Stimulated activated CD4-positive, alpha-beta T cell treated with anti-CD3 and anti-CD28 coated beads, Interleukin-15, amount 100 ng/mL, for 1 hour (primary cell): ENCODE data around the gene COQ5.

ENCODE experiments used
- DNase-seq, 2 donors: peaks; one replicate each; pipeline ENCODE4 v3.0.0-alpha.2; 2020; ENCODE audit warnings: low read depth in 1 of 2, low spot score in 1 of 2

The COQ5 gene

GRCh38 chr12:120485961-120486881 lies 42.7 kb downstream of the COQ5 start:
- no peak for DNase-seq

- no peak for DNase-seq
These were observed 45.3 kb downstream of the COQ5 start for GRCh38 chr12:120483621-120484020.

GRCh38 chr12:120481022-120481767 lies 47.8 kb downstream of the COQ5 start:
- no peak for DNase-seq

GRCh38 chr12:120480211-120480610 lies 48.7 kb downstream of the COQ5 start:
- DNase-seq, result no peak

GRCh38 chr12:120479458-120479857 lies 49.5 kb downstream of the COQ5 start:
- DNase-seq, result no peak

GRCh38 chr12:120475643-120476042 lies 53.3 kb downstream of the COQ5 start:
- DNase-seq, result no peak

GRCh38 chr12:120474616-120474960 lies 54.4 kb downstream of the COQ5 start:
- DNase-seq, result no peak

- no peak for DNase-seq
These were observed 54.9 kb downstream of the COQ5 start for GRCh38 chr12:120473807-120474615.

GRCh38 chr12:120472521-120472920 lies 56.4 kb downstream of the COQ5 start:
- no peak for DNase-seq

GRCh38 chr12:120470150-120470784 lies 58.7 kb downstream of the COQ5 start:
- DNase-seq, result no peak

- DNase-seq, result peak; percentile 96 to 97
These were observed 59.4 kb downstream of the COQ5 start, which contains the start of gene SRSF9 for GRCh38 chr12:120469450-120470149. SRSF9 (minus strand) TSS chr12:120469748; CDS start chr12:120469609, 139 bp downstream.

- peak; percentile 21 to 44 for DNase-seq
These were observed 60.0 kb downstream of the COQ5 start for GRCh38 chr12:120468821-120469449.

- DNase-seq, result peak in 1 of 2 donors; percentile 7
These were observed 60.6 kb downstream of the COQ5 start for GRCh38 chr12:120468325-120468820.

- DNase-seq, result no peak
These were observed 61.5 kb downstream of the COQ5 start for GRCh38 chr12:120467439-120467838.

- DNase-seq, result peak; percentile 5 to 16
These were observed 62.2 kb downstream of the COQ5 start for GRCh38 chr12:120466560-120467315.

GRCh38 chr12:120465756-120466155 lies 63.2 kb downstream of the COQ5 start:
- no peak for DNase-seq

- DNase-seq, result no peak
These were observed 65.2 kb downstream of the COQ5 start for GRCh38 chr12:120463712-120464111.

- no peak for DNase-seq
These were observed 66.8 kb downstream of the COQ5 start for GRCh38 chr12:120462099-120462640.

GRCh38 chr12:120460157-120460556 lies 68.8 kb downstream of the COQ5 start:
- no peak for DNase-seq
